Activated CD8-positive, alpha-beta memory T cell treated with anti-CD3 and anti-CD28 coated beads, Interleukin-2, amount 50 U/mL, for 48 hours (primary cell): ENCODE data around the gene SEC24D.
"Not testable (repeated sequence)": the region's sequence is repeated elsewhere in the genome, so short reads cannot be mapped to it uniquely, and the experiment has no call there.

Source experiments
- DNase-seq: peaks from one replicate; pipeline ENCODE4 v3.0.0-alpha.2; 2020

Gene SEC24D

GRCh38 chr4:118835571-118836300 lies at the start of gene SEC24D:
Gene SEC24D (minus strand): TSS chr4:118836126. CDS start chr4:118833696, 2,430 bp downstream.
- DNase-seq: peak; percentile 93

GRCh38 chr4:118884716-118885115 lies 48.8 kb upstream of the SEC24D start:
- DNase-seq: no peak

- no peak for DNase-seq
Observed at GRCh38 chr4:118883861-118884260, 47.9 kb upstream of the SEC24D start.

GRCh38 chr4:118881512-118882146 lies 45.7 kb upstream of the SEC24D start:
- DNase-seq: no peak

- DNase-seq: no peak
Observed at GRCh38 chr4:118879409-118879808, 43.5 kb upstream of the SEC24D start.

GRCh38 chr4:118878507-118878906 lies 42.6 kb upstream of the SEC24D start:
- DNase-seq: not testable (repeated sequence)

- DNase-seq: no peak
Observed at GRCh38 chr4:118877797-118878196, 41.9 kb upstream of the SEC24D start.

- DNase-seq: no peak
Observed at GRCh38 chr4:118872181-118872580, 36.3 kb upstream of the SEC24D start.

GRCh38 chr4:118869808-118870342 lies 33.9 kb upstream of the SEC24D start:
- DNase-seq: no peak

- DNase-seq: no peak
Observed at GRCh38 chr4:118867311-118868067, 31.6 kb upstream of the SEC24D start.

- DNase-seq: no peak
Observed at GRCh38 chr4:118866442-118866841, 30.5 kb upstream of the SEC24D start.

- DNase-seq: no peak
Observed at GRCh38 chr4:118865091-118865708, 29.3 kb upstream of the SEC24D start.

- no peak for DNase-seq
Observed at GRCh38 chr4:118858779-118859178, 22.9 kb upstream of the SEC24D start.

- DNase-seq: no peak
Observed at GRCh38 chr4:118857760-118858159, 21.8 kb upstream of the SEC24D start.

- no peak for DNase-seq
Observed at GRCh38 chr4:118850488-118851173, 14.7 kb upstream of the SEC24D start.

- DNase-seq: no peak
Observed at GRCh38 chr4:118849867-118850487, 14.1 kb upstream of the SEC24D start.

- no peak for DNase-seq
Observed at GRCh38 chr4:118848901-118849300, 13.0 kb upstream of the SEC24D start.

GRCh38 chr4:118848242-118848641 lies 12.3 kb upstream of the SEC24D start:
- no peak for DNase-seq

- no peak for DNase-seq
Observed at GRCh38 chr4:118846979-118847378, 11.1 kb upstream of the SEC24D start.

GRCh38 chr4:118845552-118846050 lies 9.7 kb upstream of the SEC24D start:
- no peak for DNase-seq

GRCh38 chr4:118843237-118843636 lies 7.3 kb upstream of the SEC24D start:
- DNase-seq: no peak

GRCh38 chr4:118842055-118842454 lies 6.1 kb upstream of the SEC24D start:
- no peak for DNase-seq
